HG03457 (cell line): ENCODE results near the gene EPHB1.

ENCODE experiments used
- ATAC-seq: cut with Tn5 transposase; IDR thresholded peaks from one replicate; pipeline ENCODE4 v1.9.1; 2021; ENCODE audit warnings: moderate number of reproducible peaks; ENCODE audit not compliant: unreplicated experiment

EPHB1 gene

DNA sequence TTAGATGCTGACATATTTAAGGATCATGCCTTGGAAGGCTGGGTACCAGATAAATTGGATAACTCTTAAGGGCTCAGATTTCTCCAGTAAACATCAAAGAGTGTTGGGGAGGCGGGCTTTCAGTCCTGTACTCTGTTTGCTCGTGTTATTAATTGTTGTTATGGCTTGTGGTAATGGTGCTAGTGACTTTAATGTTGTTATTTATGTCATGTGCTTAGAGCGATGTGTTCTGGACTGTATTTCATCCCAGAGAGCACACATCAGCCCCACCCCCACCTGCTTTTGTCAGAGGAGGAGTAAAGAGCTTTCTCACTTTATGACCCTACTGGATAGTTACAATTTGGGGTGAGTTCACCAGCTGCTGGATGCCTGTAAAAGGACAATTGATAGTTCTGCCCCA is 386.3 kb downstream of the EPHB1 start:
- ATAC-seq = no peak

GRCh38 chr3:135182364-135182998 is 387.4 kb downstream of the EPHB1 start:
- no peak for ATAC-seq

- no peak for ATAC-seq
These were observed 395.6 kb downstream of the EPHB1 start for GRCh38 chr3:135190658-135191057.

DNA sequence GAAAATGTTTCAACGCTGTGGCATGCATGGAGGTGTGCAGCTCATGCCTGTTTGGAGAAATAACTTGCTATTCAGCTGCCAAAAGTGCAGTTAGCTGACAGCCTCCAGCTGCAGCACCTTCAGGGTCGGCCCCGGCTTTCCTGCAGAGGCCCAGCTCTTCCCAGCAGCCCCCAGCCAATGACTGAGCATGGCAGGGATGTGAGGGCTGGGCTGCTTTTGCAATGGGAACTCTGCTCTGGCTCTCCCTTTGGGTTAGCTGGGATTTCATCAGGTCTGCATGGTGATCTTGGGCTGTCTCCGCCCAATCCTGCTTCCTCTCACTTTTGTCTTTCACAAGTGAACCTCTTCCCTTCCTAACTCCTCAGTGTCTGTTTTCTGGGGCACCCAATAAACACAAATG is 396.6 kb downstream of the EPHB1 start:
- no peak for ATAC-seq

- ATAC-seq = no peak
These were observed 397.9 kb downstream of the EPHB1 start for GRCh38 chr3:135192929-135193328.

DNA sequence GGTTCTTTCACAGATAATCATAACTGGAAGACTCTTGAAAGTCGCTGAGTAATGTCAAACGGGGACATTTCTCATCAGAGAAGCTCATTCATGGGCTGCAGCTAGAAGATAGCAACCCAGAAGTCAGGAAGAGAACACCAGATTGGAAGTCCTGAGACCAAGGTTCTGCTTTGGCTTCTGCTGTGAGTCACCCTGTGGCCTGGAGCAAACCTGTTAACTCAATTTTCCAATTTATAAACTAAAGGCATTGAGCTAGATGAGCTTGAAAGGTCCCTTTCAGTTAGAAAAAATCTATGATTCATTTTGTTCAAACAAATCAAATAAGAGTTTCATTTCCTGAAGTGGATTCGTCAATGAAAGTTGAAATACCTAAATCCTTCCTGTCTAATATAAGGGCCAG is 402.2 kb downstream of the EPHB1 start:
- no peak for ATAC-seq

- ATAC-seq = no peak
These were observed 402.8 kb downstream of the EPHB1 start for GRCh38 chr3:135197856-135198255.

DNA sequence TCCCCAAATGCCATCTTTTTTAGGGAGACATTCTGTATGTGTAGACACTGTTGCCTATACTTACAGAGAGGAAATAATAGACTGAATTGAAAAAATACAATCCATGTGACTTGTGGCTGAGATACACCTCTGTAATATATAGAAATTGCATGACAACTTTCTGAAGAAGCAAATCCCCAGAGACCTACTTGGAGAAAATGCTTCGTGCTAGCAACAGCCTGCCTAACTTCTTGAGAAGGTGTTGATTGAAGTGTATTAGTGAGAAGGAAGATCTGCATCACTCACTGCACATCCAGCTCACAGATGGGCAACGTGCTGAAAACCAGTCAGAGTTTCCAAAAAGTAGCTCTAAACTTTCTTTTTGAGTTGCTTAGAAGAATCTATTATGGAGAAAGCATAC is 404.1 kb downstream of the EPHB1 start:
- no peak for ATAC-seq

GRCh38 chr3:135203026-135203425 is 408.0 kb downstream of the EPHB1 start:
- ATAC-seq = no peak

DNA sequence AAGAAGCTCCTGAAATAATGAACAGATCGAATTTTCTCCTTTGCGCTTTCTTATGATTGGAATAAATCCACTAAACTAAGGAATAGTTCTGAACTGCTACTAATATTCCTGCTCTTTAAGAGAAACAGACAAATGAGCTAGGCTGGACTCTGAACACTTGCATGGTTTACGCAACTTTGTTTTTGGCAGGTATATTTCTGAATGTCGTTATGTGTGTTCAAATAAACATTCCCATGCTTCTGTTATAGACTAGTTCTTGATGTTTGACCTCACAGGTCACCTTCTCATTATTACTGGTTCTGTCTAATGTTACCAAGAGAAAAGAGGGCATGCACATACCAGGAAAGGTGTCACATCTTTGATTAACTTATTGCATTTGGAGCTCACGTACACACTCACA is 418.2 kb downstream of the EPHB1 start:
- no peak for ATAC-seq

DNA sequence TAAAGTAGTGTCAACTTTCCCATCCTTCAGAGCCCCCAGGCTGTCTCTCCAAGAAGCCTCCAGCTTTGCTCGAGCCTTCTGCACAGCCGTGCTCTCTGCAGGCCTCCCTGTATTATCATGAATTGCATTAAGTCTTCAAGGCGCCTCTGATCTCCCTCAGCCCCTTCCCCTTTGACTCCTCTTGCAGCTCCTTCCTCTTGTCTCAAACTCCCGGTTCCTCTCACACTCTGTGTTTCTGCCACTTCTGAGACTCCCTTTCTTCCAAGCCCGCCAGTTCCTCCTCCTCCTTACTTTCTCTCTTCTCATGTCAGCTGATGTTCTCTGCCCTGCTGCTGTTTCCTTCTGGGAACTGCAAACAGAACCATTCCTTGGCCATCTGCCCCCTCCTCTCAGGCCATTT is 418.8 kb downstream of the EPHB1 start:
- ATAC-seq = no peak

GRCh38 chr3:135214400-135214799 is 419.3 kb downstream of the EPHB1 start:
- no peak for ATAC-seq

GRCh38 chr3:135215516-135215915 is 420.5 kb downstream of the EPHB1 start:
- ATAC-seq = no peak

DNA sequence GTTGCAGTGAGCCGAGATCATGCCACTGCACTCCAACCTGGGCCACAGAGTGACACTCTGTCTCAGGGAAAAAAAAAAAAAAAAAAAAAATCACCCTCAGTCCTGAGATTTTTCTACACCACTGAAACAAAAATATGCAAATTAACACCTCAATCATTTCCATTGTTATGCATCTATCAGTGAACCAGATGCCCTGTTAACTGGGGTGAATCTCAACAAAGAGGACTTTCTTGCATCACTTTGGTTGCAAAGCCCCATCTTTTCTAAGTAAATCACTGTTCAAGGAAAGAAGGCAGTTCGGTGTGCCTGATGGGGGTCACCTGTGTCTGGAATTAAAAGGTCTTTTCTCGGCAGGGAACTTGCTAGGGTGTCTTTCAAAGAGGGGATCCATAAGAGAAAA is 421.6 kb downstream of the EPHB1 start:
- ATAC-seq = no peak

DNA sequence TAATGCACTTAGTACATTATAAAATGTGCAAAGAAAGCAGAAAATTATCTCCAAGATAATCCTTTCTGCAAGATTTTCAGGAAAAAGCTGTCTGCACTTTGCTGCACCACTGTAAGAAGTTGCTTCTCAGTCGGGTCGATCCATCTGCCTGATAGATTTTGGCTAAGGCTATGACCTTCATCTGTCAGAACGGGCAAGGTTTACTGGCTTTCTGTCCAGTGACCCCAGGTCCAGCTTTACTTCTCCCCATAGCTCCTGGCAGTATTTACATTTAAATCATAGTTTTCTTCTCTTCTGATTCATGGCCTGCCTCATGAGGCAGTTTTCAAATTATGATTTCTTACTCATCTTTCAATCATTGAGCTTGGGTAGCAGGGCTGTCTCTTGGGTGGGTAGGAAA is 422.7 kb downstream of the EPHB1 start:
- ATAC-seq = no peak

DNA sequence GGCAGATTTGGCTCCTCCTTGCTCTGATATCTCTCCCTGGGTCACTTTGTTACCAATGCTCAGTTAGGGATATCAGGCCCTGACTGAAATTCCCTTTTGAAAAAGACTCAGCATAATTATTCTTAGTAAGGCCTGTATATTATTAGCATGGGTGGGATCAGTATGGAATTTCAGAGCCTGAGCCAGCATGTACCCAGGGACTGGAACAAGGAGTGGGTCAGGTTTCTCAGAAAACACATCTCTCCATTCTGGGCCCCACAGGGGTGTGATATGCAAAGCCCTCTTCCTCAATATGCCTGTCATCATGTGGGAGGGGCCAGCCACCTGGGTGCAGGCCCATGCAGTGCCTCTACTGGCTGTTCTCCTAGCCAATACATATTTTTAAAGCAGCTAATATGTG is 423.2 kb downstream of the EPHB1 start:
- ATAC-seq = no peak

DNA sequence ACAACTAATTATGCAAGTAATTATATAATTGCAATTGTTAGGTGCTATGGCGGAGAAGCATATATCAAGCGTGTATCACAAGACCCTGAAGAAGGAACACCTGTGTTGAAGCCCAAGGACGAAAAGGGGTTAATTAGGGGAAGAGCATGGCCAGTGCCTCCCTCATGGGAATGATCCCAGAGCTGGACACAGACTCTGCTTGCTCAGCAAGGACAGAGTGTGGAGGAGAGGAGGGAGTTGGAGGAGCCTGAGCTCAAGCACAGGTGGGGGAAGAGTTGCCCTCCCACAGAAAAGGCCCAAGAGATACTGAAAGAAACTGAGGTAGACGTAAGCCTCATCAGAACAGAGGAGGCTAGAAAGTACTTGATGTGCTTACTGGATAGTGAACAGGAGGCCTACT is 423.7 kb downstream of the EPHB1 start:
- no peak for ATAC-seq

GRCh38 chr3:135224815-135225362 is 429.8 kb downstream of the EPHB1 start:
- ATAC-seq = no peak

DNA sequence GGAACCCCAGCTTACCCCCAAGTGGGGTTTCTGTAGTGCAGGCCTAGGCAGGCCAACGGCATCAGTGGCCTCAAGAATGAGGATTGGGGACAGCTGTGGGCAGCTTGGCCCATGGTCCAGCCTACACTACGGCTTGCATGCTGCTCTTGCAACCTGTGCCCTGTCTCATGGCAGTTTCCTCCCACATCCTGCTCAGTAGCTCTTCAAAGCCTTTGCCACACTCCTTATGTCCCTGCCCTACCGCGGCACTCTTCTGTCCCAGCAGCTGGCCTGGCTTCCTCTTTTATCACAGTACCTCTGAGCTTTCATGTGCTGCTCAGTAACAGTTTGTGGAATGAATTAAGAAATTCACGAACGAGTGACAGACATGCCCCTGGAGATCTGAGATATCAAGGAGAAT is 431.0 kb downstream of the EPHB1 start:
- ATAC-seq = peak; percentile 66

DNA sequence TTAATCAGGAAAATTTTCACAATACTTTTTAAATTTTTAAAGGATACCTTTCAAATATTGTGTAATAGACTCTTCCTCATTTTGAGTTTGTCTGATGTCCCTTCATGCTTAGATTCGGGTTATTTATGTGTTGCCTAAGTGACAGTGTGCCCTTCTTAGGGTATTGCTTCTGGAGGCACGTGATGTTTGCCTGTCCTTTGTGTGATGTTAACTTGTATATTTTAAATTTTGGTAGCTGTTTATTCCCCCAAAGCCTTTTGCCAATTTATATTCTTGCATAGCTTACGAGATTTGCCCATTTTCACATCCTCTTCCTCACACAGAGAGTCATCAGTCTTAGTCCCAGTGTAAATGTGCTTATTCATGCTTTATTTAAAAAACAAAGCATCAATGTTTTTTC is 433.1 kb downstream of the EPHB1 start:
- no peak for ATAC-seq

- no peak for ATAC-seq
These were observed 434.0 kb downstream of the EPHB1 start for GRCh38 chr3:135229018-135229495.

GRCh38 chr3:135231737-135232136 is 436.7 kb downstream of the EPHB1 start:
- ATAC-seq = no peak

GRCh38 chr3:135232226-135232625 is 437.2 kb downstream of the EPHB1 start:
- no peak for ATAC-seq
